H9 (cell line): ENCODE measurements around the gene PAEP. TPM values are rescaled to one million over a fixed set of nuclear protein-coding genes. Genes with fewer than 3 reads are reported as not detected.

Source experiments
- DNase-seq: peaks from one replicate; pipeline ENCODE4 v3.0.0-alpha.2; 2017
- H2AFZ ChIP-seq: one replicate; pipeline ENCODE4 v1.6.1; 2013; ENCODE audit warnings: mild to moderate bottlenecking, low read length, control low read depth, moderate library complexity
- H2AK5ac ChIP-seq: 2 replicates; pipeline ENCODE4 v1.6.1; 2013; ENCODE audit warnings: low read length, control low read depth, mixed read lengths; ENCODE audit not compliant: insufficient read length
- H2BK120ac ChIP-seq: one replicate; pipeline ENCODE4 v1.6.1; 2013; ENCODE audit warnings: low read depth, mild to moderate bottlenecking, low read length, control low read depth, inconsistent platforms; ENCODE audit not compliant: poor library complexity, severe bottlenecking
- H2BK12ac ChIP-seq: 2 replicates; pipeline ENCODE4 v1.6.1; 2013; ENCODE audit warnings: low read length, control low read depth, mixed read lengths, low read depth; ENCODE audit not compliant: insufficient read length
- H2BK15ac ChIP-seq: 2 replicates; pipeline ENCODE4 v1.6.1; 2013; ENCODE audit warnings: low read depth, low read length, control low read depth
- H2BK20ac ChIP-seq: one replicate; pipeline ENCODE4 v1.6.1; 2013; ENCODE audit warnings: low read depth, mild to moderate bottlenecking, low read length, control low read depth, inconsistent platforms; ENCODE audit not compliant: poor library complexity, severe bottlenecking
- H2BK5ac ChIP-seq: 2 replicates; pipeline ENCODE4 v1.6.1; 2013; ENCODE audit warnings: low read length, control low read depth, mixed read lengths; ENCODE audit not compliant: insufficient read length
- H3K14ac ChIP-seq: 2 replicates; pipeline ENCODE4 v1.6.1; 2013; ENCODE audit warnings: low read length, control low read depth; ENCODE audit not compliant: insufficient read depth
- H3K18ac ChIP-seq: 2 replicates; pipeline ENCODE4 v1.6.1; 2013; ENCODE audit warnings: low read depth, mild to moderate bottlenecking, mixed read lengths, low read length, control low read depth; ENCODE audit not compliant: insufficient read length
- H3K23ac ChIP-seq: 2 replicates; pipeline ENCODE4 v1.6.1; 2013; ENCODE audit warnings: low read length, control low read depth, mixed read lengths, low read depth; ENCODE audit not compliant: insufficient read length
- H3K23me2 ChIP-seq: 2 replicates; pipeline ENCODE4 v1.6.1; 2013; ENCODE audit warnings: low read depth, mild to moderate bottlenecking, mixed read lengths, low read length, control low read depth; ENCODE audit not compliant: insufficient read length, poor library complexity, severe bottlenecking
- H3K27ac ChIP-seq: 2 replicates; pipeline ENCODE4 v1.5.1; 2013; ENCODE audit warnings: low read length, control low read depth, mixed read lengths, low read depth; ENCODE audit not compliant: insufficient read length
- H3K27me3 ChIP-seq: 2 replicates; pipeline ENCODE4 v1.6.1; 2013; ENCODE audit warnings: low read length, control low read depth, inconsistent platforms; ENCODE audit not compliant: insufficient read depth
- H3K4ac ChIP-seq: 2 replicates; pipeline ENCODE4 v1.6.1; 2013; ENCODE audit warnings: low read depth, mild to moderate bottlenecking, control low read depth, inconsistent platforms, low read length, moderate library complexity
- H3K4me1 ChIP-seq: 2 replicates; pipeline ENCODE4 v1.6.1; 2013; ENCODE audit warnings: low read length, control low read depth, inconsistent platforms; ENCODE audit not compliant: insufficient read depth
- H3K4me2 ChIP-seq: 2 replicates; pipeline ENCODE4 v1.6.1; 2013; ENCODE audit warnings: low read length, control low read depth, mixed read lengths; ENCODE audit not compliant: insufficient read length, insufficient read depth
- H3K56ac ChIP-seq: 2 replicates; pipeline ENCODE4 v1.6.1; 2013; ENCODE audit warnings: low read depth, mild to moderate bottlenecking, mixed read lengths, low read length, control low read depth; ENCODE audit not compliant: insufficient read length
- H3K79me1 ChIP-seq: 2 replicates; pipeline ENCODE4 v1.6.1; 2013; ENCODE audit warnings: low read depth, mild to moderate bottlenecking, moderate library complexity, low read length, control low read depth, inconsistent platforms; ENCODE audit not compliant: insufficient read depth, poor library complexity, severe bottlenecking
- H3K79me2 ChIP-seq: 2 replicates; pipeline ENCODE4 v1.6.1; 2013; ENCODE audit warnings: low read length, control low read depth, inconsistent platforms; ENCODE audit not compliant: insufficient read depth
- H3K9ac ChIP-seq: 2 replicates; pipeline ENCODE4 v1.6.1; 2013; ENCODE audit warnings: low read length, control low read depth, mixed read lengths; ENCODE audit not compliant: insufficient read length; ENCODE audit errors: extremely low read depth
- H3K9me3 ChIP-seq: one replicate; pipeline ENCODE4 v1.6.1; 2013; ENCODE audit warnings: low read depth, low read length, inconsistent platforms; ENCODE audit not compliant: control insufficient read depth
- H3T11ph ChIP-seq: one replicate; pipeline ENCODE4 v1.6.1; 2013; ENCODE audit warnings: mild to moderate bottlenecking, low read length, control low read depth, inconsistent platforms
- H4K20me1 ChIP-seq: one replicate; pipeline ENCODE4 v1.6.1; 2013; ENCODE audit not compliant: control insufficient read depth, insufficient read length, insufficient read depth
- H4K5ac ChIP-seq: 2 replicates; pipeline ENCODE4 v1.6.1; 2013; ENCODE audit warnings: low read depth, mild to moderate bottlenecking, mixed read lengths, low read length, control low read depth; ENCODE audit not compliant: insufficient read length
- H4K8ac ChIP-seq: replicated peaks from 2 replicates; pipeline ENCODE4 v1.6.1; 2013; ENCODE audit warnings: low read length, control low read depth, mixed read lengths, low read depth; ENCODE audit not compliant: insufficient read length
- H4K91ac ChIP-seq: 2 replicates; pipeline ENCODE4 v1.6.1; 2013; ENCODE audit warnings: low read depth, mild to moderate bottlenecking, moderate library complexity, mixed read lengths, low read length, control low read depth; ENCODE audit not compliant: insufficient read length
- H3K27ac Mint-ChIP-seq, 3 experiments: 2 replicates in 2 of 3; 3 replicates in 1 of 3; pipeline ENCODE4 v1.8.0; 2020 to 2021; ENCODE audit warnings: mixed read lengths in 3 of 3, mild to moderate bottlenecking in 1 of 3, moderate library complexity in 1 of 3
- H3K27me3 Mint-ChIP-seq: 2 replicates; pipeline ENCODE4 v1.8.0; 2021; ENCODE audit warnings: low read depth, mild to moderate bottlenecking, moderate library complexity, mixed read lengths
- H3K36me3 Mint-ChIP-seq, 3 experiments: 2 replicates in 2 of 3; 3 replicates in 1 of 3; pipeline ENCODE4 v1.8.0; 2020 to 2021; ENCODE audit warnings: low read depth in 3 of 3, mixed read lengths in 3 of 3; ENCODE audit not compliant: insufficient read depth in 1 of 3
- H3K4me1 Mint-ChIP-seq, 2 experiments: 2 replicates each; pipeline ENCODE4 v1.8.0; 2020; ENCODE audit warnings: mixed read lengths in 2 of 2
- H3K4me3 Mint-ChIP-seq, 2 experiments: 2 replicates in 1 of 2; 3 replicates in 1 of 2; pipeline ENCODE4 v1.8.0; 2020 to 2021; ENCODE audit warnings: mild to moderate bottlenecking in 2 of 2, mixed read lengths in 2 of 2, moderate library complexity in 1 of 2
- H3K9me3 Mint-ChIP-seq, 2 experiments: 2 replicates in 1 of 2; 3 replicates in 1 of 2; pipeline ENCODE4 v1.8.0; 2020; ENCODE audit warnings: mild to moderate bottlenecking in 2 of 2, mixed read lengths in 2 of 2, moderate library complexity in 1 of 2
- CTCF ChIP-seq: fragments of 200-600 bp; sonication (generic); conservative IDR thresholded peaks from 3 replicates; pipeline ENCODE4 v1.8.0; 2021; ENCODE audit warnings: antibody characterized with exemption, mild to moderate bottlenecking
- WGBS: extraction: QIAGEN DNeasy Blood & Tissue Kit; methylation state at CpG from one replicate; pipeline ENCODE4 v1.1.7; 2013; ENCODE audit warnings: missing lambda C conversion rate, low lambda C conversion rate, mixed read lengths; ENCODE audit not compliant: insufficient read length; ENCODE audit errors: extremely low coverage; 5-methylcytosine and 5-hydroxymethylcytosine counted together
- total RNA-seq: library from RNA; stranded (reverse); gene quantifications from 2 replicates; pipeline ENCODE4 v1.2.1, GENCODE V29; 2021

PAEP gene
- total RNA-seq, 1 experiment from 2014 or later = not detected

GRCh38 chr9:135608999-135609317 is 47.4 kb downstream of the PAEP start:
- no peak for DNase-seq
- no CpG with 5 or more reads among the region's 15 CpGs for WGBS
- Mint-ChIP-seq H3K4me1 (peaks cover 0 to 12% of the 10 kb centered on the region in 2 experiments; a peak in 2 of 4 replicates), H3K27ac (no peak overlapping the region), H3K4me3 (no peak overlapping the region), H3K9me3 (peaks cover 19 to 20% of the 10 kb centered on the region in 2 experiments), H3K27me3 (peaks cover 3% of the 10 kb centered on the region), H3K36me3 (peaks cover 5 to 14% (median 7%) of the 10 kb centered on the region in 3 experiments; a peak in 5 of 7 replicates)
- Histone ChIP-seq H3K27ac (no peak overlapping the region), H2BK120ac (no peak overlapping the region), H4K91ac (no peak overlapping the region), H3K4ac (no peak overlapping the region), H3K4me1 (no peaks in the 10 kb centered on the region), H3K23ac (no peak overlapping the region), H2AFZ (no peak overlapping the region), H3K23me2 (no peaks in the 10 kb centered on the region), H3K9me3 (no peaks in the 10 kb centered on the region), H4K5ac (no peak overlapping the region), H2BK20ac (no peak overlapping the region), H3T11ph (no peak overlapping the region), H2BK12ac (no peak overlapping the region), H3K18ac (no peak overlapping the region), H3K56ac (no peak overlapping the region), H3K14ac (no peak overlapping the region), H3K4me2 (no peak overlapping the region), H2BK5ac (no peak overlapping the region), H3K27me3 (no peaks in the 10 kb centered on the region), H3K9ac (no peak overlapping the region), H2AK5ac (no peak overlapping the region), H3K79me2 (no peaks in the 10 kb centered on the region), H3K79me1 (no peaks in the 10 kb centered on the region), H4K8ac (no peak overlapping the region), H2BK15ac (no peak overlapping the region), H4K20me1 (no peaks in the 10 kb centered on the region)
- TF ChIP-seq CTCF = no peak
